GM12873 (cell line): Measurements from ENCODE around the gene SLC27A1.

Source experiments
- TF ChIP-seq, protein P1 (sequence below): IDR thresholded peaks from 2 replicates; pipeline ENCODE4 v1.5.1; 2012; ENCODE audit warnings: low read depth, mild to moderate bottlenecking, moderate library complexity, low read length, control low read depth; ENCODE audit not compliant: insufficient read depth; ENCODE audit errors: missing control alignments

Gene SLC27A1

DNA sequence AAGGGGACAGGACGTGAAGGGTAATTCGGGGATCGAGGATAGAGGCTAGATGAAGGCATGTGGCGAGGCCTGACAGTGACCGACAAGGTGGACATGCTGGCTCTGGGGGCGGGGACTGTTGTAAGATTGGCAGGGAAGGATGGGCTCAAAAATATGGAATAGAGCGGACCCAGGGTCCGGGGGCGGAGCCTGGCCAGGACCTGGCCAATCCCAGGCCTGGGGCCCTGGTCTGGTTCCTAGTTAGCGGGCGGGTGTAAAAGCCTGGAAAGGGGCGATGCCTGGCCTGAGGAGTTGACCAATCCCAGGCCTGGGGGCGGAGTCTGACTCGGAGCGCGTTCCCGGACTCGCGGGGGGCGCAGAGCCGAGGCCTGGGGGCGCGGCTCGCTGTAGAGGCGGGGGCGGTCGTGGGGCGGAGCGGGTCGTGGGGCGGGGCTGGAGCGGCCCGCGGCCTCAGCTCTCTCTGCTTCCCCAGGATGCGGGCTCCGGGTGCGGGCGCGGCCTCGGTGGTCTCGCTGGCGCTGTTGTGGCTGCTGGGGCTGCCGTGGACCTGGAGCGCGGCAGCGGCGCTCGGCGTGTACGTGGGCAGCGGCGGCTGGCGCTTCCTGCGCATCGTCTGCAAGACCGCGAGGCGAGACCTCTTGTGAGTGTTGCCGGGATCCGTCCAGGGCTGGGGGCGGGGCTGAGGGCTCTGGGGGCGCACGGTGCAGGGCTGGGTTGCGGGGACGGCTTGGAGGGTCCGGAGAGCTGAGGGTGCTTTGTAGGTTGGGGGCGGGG, at the start of gene SLC27A1:
TSS of gene SLC27A1 (plus strand) at position 457 of the 774 bp plus-strand sequence. CDS start at position 474, 17 bp downstream.
- TF ChIP-seq, protein P1, sequence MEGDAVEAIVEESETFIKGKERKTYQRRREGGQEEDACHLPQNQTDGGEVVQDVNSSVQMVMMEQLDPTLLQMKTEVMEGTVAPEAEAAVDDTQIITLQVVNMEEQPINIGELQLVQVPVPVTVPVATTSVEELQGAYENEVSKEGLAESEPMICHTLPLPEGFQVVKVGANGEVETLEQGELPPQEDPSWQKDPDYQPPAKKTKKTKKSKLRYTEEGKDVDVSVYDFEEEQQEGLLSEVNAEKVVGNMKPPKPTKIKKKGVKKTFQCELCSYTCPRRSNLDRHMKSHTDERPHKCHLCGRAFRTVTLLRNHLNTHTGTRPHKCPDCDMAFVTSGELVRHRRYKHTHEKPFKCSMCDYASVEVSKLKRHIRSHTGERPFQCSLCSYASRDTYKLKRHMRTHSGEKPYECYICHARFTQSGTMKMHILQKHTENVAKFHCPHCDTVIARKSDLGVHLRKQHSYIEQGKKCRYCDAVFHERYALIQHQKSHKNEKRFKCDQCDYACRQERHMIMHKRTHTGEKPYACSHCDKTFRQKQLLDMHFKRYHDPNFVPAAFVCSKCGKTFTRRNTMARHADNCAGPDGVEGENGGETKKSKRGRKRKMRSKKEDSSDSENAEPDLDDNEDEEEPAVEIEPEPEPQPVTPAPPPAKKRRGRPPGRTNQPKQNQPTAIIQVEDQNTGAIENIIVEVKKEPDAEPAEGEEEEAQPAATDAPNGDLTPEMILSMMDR: no peak

DNA sequence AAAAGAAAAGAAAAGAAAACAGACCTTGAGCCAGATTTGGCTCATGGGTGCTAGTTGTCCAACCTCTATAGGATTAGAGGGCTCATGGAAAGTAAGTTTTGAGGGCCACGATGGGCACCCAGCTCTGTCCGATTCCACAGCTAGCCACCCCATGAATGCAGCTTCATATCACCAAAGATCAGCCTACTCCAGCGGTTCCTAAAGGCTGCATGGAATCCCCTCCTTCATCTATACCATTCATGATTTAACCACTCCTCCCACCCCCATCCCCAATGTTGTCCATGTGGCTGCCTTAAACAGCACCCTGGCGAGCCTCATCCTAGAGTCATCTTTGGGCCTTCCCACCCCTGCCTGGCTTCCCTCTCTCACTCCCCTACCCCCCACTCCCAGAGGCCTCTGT, 48.4 kb upstream of the SLC27A1 start:
- TF ChIP-seq, protein P1: no peak

DNA sequence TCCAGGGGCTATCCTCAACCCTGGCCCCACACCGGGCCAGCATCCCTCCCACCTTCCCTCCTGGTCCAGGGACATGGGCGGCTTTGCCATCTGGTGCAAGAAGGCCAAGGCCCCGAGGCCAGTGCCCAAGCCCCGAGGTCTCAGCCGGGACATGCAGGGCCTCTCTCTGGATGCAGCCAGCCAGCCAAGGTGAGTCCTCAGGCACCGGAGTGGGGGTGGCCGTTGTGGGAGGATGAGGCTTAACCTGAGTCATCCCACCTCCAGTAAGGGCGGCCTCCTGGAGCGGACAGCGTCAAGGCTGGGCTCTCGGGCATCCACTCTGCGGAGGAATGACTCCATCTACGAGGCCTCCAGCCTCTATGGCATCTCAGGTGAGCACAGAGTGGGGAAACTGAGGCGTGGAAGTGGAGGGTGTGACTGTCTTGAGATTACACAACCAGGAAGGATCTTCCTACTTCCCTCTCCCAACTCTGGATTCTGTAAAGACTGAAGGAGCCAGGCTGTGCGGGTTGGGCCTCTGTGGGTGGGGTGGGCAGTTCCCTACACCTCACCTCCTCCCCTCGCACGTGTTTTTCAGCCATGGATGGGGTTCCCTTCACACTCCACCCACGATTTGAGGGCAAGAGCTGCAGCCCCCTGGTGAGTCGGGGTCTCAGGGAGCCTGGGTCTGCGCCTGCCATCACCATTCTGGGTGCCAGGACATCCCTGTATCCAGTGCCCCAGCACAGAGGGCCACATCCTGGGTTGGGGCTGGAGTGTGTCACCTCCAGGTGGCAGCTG, 46.7 kb upstream of the SLC27A1 start:
- TF ChIP-seq, protein P1: no peak

DNA sequence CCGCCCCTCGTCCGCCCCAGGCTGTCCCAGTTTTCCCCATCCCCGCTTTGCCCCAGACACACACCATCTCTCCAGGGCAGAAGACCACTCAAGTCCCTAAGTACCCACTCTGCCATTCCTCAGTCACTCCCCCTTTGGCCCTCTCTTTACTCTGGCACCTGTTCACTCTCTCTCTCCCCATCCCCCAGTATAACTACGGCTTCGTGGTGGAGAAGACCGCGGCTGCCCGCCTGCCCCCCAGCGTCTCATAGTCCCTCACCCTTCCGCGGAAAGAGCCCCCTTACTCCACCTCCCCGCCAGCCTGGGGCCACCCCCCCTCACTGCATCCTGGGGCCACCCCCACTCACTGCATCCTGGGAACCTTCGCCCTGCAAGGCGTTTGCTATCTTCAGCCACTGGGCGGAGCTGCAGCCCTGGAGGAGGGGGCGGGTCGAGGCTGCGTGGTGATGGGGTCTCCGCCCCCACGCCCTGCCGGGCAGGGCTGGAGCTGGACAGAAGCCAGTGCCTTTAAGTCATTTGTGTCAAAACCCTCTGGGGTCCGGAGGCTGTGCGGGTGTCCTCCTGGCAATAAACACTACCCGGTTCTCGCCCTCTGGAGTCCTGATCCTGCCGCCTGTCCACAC, 45.5 kb upstream of the SLC27A1 start:
- TF ChIP-seq, protein P1: peak; percentile 58

DNA sequence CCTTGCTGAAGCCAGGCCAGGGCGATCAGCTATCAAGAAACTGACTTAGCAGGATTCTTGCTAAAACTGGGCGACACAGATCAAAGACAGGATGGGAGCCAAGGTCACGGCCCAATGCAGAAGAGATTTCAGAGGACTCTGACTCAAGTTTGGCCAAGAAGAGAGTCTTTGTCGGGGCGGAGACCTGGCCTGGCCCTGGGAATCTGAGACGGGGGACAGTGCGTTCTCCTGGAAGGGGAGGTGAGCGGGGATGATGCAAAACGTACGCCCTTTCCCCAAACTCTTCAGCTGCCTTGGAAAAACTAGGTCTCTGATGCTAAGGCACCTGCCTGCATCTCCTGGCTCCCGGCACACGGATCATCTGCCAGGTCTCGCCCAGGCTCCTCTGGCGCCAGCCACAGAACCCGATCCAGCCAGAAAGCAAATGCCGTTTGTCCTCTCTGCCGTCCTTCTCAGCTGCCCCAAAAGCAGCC, 40.6 kb upstream of the SLC27A1 start:
- TF ChIP-seq, protein P1: no peak

DNA sequence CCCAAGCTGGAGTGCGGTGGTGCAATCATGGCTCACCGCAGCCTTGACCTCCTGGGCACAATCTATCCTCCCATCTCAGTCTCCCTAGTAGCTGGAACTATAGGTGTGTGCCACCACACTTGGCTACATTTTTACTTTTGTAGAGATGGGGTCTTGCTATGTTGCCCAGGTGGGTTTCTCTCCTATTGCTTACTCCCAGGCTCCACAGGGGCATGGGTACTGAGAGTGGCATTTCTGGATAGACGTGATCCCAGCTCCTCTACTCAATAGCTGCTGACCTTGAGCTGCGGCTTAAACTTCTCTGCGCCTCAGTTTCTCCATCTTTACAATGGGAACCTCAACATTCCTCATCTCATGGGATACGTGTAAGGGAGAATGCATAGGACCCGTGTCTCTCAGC, 38.9 kb upstream of the SLC27A1 start:
- TF ChIP-seq, protein P1: no peak

DNA sequence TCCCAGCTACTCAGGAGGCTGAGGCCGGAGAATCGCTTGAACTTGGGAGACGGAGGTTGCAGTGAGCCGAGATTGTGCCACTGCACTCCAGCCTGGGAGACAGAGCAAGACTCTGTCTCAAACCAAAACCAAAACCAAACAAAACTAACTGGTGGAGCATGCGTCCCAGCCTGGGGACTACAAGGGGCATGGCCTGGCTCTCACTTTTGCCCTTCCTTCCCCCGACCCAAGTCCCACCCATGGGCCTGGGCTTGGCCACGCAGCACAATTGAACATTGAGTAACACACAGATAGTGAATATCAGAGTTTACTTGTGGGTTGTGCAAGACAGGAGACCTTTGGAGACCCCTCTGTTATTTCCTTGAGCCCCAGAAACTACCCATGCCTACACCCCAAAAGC, 35.1 kb upstream of the SLC27A1 start:
- TF ChIP-seq, protein P1: no peak
